ENCODE results near the gene ABCE1. TPM values are rescaled to one million over a fixed set of nuclear protein-coding genes. Genes with fewer than 3 reads are reported as not detected.

ABCE1 gene
- total RNA-seq, 1 donor from 2014 or later = 88.6 TPM

DNA sequence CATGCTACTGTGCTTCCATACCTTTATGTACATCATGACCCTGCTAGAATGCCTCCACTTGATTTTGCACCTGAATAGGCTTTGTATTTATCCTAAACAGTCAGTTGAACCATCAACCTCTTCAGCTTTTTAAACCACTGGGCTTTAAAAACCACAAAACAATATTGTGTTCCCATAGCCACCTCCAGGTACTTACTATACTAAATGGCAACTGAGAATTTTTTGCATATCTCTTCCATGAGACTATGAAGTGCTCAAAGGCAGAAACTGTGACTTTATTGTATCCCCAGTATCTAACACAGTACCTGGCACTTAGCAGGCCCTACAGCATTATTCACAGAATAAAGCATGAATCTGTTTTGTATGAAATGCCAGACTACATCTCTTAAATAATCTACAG lies 39.9 kb upstream of the ABCE1 start:
- DNase-seq (ENCODE audit: low read depth, low spot score) = no peak
- Mint-ChIP-seq H3K4me1 (peaks cover 6% of the 10 kb centered on the region), H3K36me3 (ENCODE audit: low read depth) (peaks cover 14% of the 10 kb centered on the region), H3K9me3 (peaks cover 3% of the 10 kb centered on the region), H3K27ac (ENCODE audit: unreplicated experiment) (no peak overlapping the region), H3K27me3 (ENCODE audit: low read depth) (no peaks in the 10 kb centered on the region), H3K4me3 (no peak overlapping the region)
- TF ChIP-seq, protein P1, sequence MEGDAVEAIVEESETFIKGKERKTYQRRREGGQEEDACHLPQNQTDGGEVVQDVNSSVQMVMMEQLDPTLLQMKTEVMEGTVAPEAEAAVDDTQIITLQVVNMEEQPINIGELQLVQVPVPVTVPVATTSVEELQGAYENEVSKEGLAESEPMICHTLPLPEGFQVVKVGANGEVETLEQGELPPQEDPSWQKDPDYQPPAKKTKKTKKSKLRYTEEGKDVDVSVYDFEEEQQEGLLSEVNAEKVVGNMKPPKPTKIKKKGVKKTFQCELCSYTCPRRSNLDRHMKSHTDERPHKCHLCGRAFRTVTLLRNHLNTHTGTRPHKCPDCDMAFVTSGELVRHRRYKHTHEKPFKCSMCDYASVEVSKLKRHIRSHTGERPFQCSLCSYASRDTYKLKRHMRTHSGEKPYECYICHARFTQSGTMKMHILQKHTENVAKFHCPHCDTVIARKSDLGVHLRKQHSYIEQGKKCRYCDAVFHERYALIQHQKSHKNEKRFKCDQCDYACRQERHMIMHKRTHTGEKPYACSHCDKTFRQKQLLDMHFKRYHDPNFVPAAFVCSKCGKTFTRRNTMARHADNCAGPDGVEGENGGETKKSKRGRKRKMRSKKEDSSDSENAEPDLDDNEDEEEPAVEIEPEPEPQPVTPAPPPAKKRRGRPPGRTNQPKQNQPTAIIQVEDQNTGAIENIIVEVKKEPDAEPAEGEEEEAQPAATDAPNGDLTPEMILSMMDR (conservative IDR thresholded peaks at IDR 0.05) = no peak

DNA sequence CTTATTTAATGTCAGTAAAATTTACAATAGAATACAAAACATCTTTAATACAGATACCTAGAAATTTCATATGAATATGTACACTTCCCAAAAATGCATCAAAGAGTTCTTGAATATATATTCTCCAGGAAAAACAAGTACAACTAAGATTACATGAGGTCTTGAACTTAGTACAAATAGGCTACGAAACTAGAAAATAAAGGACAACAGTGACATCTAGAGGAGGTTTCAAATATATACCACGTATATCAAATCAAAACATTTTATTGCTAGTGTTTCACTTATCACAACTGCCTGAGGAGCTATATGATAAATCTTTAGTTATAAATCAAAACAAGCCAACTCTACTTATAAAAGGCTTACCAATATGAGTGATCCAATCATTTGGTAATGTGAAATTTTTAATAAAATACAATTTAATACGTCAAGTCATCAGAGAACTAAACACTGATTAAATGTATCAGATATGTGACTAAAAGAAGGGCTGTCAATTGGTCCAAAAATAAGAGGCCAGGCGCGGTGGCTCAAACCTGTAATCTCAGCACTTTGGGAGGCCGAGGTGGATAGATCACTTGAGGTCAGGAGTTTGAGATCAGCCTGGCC lies 36.7 kb upstream of the ABCE1 start:
- TF ChIP-seq, protein P1 (conservative IDR thresholded peaks at IDR 0.05) = peak; percentile 78
- peak overlapping the region; percentile 4 for H3K4me3 Mint-ChIP-seq
- no peak for DNase-seq (ENCODE audit: low read depth, low spot score)
- no peaks in the 10 kb centered on the region for H3K27me3 Mint-ChIP-seq (ENCODE audit: low read depth)
- H3K36me3 Mint-ChIP-seq (ENCODE audit: low read depth) = peaks cover 8% of the 10 kb centered on the region
- peaks cover 3% of the 10 kb centered on the region for H3K9me3 Mint-ChIP-seq
- peaks cover 30% of the 10 kb centered on the region for H3K4me1 Mint-ChIP-seq
- no peak overlapping the region for H3K27ac Mint-ChIP-seq (ENCODE audit: unreplicated experiment)

- H3K4me3 Mint-ChIP-seq = peak overlapping the region; percentile 28
- peaks cover 20% of the 10 kb centered on the region for H3K36me3 Mint-ChIP-seq (ENCODE audit: low read depth)
- TF ChIP-seq, protein P1 (conservative IDR thresholded peaks at IDR 0.05) = no peak
- DNase-seq (ENCODE audit: low read depth, low spot score) = no peak
- no peak overlapping the region for H3K27ac Mint-ChIP-seq (ENCODE audit: unreplicated experiment)
- H3K4me1 Mint-ChIP-seq = peaks cover 49% of the 10 kb centered on the region
- H3K9me3 Mint-ChIP-seq = peaks cover 3% of the 10 kb centered on the region
- no peaks in the 10 kb centered on the region for H3K27me3 Mint-ChIP-seq (ENCODE audit: low read depth)
Measured at GRCh38 chr4:145066063-145066501, 32.0 kb upstream of the ABCE1 start.

- Mint-ChIP-seq H3K36me3 (ENCODE audit: low read depth) (peaks cover 11% of the 10 kb centered on the region), H3K4me1 (peaks cover 39% of the 10 kb centered on the region), H3K27me3 (ENCODE audit: low read depth) (no peaks in the 10 kb centered on the region), H3K9me3 (no peaks in the 10 kb centered on the region), H3K4me3 (no peak overlapping the region), H3K27ac (ENCODE audit: unreplicated experiment) (no peak overlapping the region)
- TF ChIP-seq, protein P1 (conservative IDR thresholded peaks at IDR 0.05) = no peak
- no peak for DNase-seq (ENCODE audit: low read depth, low spot score)
Measured at GRCh38 chr4:145069361-145069760, 28.8 kb upstream of the ABCE1 start.

GRCh38 chr4:145071560-145071959 lies 26.6 kb upstream of the ABCE1 start:
- no peaks in the 10 kb centered on the region for H3K27me3 Mint-ChIP-seq (ENCODE audit: low read depth)
- H3K36me3 Mint-ChIP-seq (ENCODE audit: low read depth) = peaks cover 20% of the 10 kb centered on the region
- H3K4me3 Mint-ChIP-seq = no peak overlapping the region
- no peaks in the 10 kb centered on the region for H3K9me3 Mint-ChIP-seq
- TF ChIP-seq, protein P1 (conservative IDR thresholded peaks at IDR 0.05) = no peak
- H3K4me1 Mint-ChIP-seq = peaks cover 17% of the 10 kb centered on the region
- no peak for DNase-seq (ENCODE audit: low read depth, low spot score)
- H3K27ac Mint-ChIP-seq (ENCODE audit: unreplicated experiment) = no peak overlapping the region
